GM19043 (cell line): ENCODE data around the gene NEURL1B.

ENCODE experiments used
- ATAC-seq: cut with Tn5 transposase; IDR thresholded peaks from one replicate; pipeline ENCODE4 v1.9.1; 2021; ENCODE audit warnings: low read depth; ENCODE audit not compliant: unreplicated experiment

The NEURL1B gene

DNA sequence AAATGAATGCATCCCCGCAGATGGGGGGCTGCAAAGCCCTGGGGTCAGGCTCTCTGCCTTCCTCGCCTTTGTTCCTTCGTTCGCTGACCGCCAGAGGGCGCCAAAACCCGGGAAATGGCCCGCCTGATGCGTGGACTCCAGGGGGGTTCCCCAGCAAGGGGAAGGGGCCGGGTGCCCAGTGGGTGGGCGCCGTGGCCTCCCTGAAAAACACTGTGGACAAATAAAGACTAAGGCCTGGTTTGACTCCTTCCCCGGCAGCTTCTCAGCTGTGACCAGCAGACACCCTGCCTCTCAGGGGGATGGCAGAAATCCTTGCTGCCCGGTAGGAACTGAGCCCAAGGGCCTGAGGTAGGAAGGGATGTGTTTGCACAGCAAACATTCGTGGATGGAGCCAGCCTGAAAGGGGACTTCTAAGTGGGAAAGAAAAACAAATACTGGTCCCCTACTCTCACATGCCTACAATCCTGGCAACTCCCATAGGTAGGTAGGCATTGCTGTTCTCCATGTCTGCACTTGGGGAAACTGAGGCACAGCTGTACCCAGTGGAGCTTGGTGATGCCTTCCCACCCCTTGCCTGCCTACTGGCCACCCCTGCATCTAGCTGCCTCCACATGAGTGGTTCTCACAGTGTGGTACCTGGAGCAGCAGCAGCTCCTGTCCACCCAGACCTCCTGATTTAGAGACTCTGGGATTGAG is 72.2 kb downstream of the NEURL1B start:
- no peak for ATAC-seq

DNA sequence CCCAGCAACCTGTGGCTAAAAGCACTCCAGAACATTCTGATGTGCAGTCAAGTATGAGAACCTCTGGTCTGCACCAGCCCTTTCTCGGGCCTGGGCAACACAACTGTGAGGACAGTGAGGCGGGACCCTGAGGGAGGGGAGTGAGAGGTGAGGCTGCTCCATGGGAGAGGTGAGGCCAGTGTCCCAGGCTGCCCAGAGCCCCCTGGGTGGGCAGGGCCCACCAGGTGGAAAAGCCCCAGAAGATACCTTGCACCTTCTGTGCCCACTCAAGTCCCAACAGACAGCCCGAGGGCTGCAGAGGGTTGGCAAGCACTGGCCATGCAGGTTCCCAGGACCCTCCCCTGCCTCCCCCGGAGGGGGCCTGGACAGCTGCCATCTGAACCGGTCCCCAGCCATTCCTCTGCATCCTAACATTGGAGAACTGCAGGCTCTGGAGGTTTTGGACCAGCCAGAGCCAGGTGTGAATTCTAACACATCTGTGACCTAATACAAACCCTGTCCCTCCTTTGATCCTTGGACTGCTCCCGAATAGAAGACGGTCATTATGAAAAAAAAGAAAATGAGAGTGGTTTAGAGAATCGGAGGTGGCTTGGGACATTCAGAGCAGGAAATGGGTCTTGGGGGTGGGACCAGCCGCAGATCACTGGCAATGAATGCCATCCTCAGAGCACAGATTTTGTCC is 72.9 kb downstream of the NEURL1B start:
- ATAC-seq: no peak

DNA sequence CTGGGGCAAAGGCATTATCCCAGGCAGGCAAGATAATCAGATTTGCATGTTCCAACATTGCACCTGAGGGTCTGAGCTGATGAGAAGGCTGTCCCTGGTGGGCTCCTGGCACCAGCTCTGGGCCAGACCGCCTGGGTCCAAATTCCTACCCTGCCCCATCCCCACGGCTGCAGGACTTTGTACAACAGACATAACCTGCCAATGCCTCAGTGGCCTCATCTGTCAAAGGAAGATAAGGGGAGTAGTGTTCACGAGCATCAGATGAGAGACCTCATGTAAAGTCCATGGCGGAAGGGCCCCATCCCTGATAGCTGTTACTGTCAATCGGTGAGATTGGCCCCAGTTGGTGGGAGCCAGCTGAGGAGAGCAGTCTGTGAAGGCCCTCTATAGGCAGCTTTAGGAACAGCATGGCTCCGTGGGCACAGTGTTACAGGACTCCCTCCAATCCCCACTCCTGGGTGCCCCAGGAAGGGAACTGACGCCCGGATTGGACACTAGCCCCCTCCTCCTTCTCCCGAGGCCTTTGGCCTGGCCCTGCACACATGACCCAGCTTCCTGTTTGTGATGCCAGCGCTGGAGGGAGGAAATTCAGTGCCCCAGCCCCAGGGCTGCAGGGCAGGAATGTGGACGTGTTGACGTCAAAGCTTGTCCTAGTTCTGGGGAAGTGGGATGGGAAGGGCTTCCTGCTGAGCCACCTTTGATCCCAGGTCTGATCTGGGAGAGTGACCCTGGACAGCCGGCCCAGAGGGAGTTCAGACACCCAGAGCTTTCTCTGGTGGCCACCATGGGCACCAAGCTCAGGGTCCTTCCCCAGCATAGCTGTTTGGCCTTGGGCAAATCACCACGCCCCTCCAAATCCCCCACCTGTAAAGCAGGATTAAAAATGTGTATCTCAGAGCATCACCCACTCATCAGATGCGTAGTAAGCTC is 73.7 kb downstream of the NEURL1B start:
- ATAC-seq: peak; percentile 65

DNA sequence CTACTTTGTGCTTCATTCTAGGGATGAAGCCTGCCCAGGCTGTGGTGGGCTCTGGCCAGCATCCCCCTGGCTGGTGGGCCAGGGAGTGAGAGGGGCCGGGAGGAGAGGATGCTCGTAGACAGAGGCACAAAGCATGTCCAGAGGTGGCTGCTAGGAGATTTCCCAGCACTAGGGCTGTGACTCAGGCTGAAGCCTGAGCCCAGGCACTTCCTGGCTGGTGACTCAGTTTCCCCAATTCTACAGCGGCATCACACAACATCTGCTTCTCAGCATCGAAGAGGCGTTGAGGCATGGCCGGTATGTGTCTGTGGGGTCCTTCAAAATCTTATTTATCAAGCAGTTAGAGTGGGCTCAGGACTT is 74.3 kb downstream of the NEURL1B start:
- ATAC-seq: no peak

DNA sequence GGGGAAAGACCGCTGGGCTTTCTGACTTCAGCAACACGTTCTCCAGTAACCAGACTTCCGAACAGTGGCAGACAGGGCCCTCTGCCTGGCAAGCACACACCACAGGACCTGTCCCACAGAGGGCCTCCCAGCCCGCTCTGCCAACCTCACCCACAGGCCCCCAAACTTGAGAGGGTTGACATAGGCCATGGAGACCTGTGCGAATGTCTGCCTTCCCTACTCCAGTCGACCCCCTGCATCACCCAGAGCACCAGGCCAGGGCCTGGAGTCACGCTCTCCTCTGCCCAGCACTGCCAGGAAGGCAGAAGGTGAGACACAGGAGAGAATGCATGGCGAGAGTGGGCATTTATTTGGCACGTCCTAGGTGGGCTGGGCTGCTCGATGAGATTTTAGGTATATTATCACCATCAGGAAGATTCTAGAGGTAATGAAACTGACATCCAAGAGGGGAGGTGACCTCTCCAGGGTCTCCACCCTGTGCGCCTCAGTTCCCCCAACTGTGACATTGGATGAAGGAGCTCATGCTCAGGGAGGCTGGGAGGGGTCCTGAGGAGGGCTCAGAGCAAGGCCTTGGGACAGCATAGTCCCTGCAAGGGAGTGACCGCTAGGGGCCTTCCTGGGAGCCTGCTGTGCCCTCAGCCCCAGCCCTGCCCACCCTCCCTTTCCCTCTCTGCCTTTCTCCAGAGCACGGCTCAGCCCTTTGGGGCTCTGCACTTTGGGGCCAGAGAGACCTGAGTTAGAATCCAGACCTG is 75.0 kb downstream of the NEURL1B start:
- ATAC-seq: no peak

DNA sequence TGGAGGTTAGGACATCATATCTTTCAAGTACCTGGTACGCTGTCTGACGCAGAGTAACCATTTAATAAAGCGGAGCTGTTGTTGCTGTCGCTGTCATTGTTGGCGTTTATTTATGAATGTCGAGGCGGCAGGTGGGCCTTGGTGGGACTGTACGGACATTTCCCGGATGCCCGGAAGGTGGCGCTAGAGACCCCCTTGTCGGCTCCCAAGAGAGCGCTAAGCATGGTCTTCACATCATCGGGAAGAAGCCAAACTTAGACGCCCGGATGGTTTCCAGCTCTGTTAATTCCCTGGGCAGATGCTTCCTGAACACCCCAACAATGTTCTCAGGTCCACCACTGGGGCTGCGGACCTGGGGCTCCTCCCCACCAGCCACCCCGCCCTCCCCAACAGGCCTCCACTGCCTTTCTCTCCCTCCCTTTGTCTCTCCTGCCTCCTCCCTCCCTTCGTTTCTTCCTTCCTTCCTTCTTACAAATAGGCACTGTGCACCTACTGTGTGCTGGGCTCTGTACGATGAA is 75.8 kb downstream of the NEURL1B start:
- no peak for ATAC-seq

DNA sequence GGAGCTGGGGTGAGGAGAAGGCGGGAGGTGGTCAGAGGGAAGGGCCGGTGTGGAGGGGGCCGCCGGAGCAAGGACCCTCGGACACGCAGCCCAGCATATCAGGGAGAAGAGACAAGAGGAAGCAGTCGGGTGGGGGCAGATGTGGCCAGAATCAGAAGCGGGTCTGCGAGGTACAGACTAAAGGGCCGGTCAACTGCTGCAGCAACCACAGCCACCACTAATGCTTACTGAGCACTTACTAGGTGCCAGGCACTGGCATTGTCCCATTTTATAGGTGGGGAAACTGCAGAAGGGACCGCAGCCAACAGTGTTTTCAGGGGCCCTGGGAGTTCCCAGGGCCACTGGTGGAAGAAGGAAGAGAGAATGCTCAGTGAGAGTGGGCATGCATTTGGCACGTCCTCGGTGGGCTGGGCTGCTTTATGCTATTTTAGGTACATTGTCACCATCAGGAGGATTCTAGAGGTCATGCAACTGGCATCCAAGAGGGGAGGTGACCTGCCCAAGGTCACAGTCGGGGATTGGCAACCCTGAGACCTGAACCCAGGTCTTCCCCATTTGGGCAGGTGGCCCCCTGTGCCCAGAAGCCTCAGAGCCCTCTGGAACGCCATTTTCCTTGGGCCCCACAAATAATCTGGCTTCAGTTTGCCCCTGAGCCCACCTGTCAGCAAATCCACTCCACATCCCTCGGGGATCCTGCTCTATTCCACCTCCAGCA is 76.6 kb downstream of the NEURL1B start:
- no peak for ATAC-seq

DNA sequence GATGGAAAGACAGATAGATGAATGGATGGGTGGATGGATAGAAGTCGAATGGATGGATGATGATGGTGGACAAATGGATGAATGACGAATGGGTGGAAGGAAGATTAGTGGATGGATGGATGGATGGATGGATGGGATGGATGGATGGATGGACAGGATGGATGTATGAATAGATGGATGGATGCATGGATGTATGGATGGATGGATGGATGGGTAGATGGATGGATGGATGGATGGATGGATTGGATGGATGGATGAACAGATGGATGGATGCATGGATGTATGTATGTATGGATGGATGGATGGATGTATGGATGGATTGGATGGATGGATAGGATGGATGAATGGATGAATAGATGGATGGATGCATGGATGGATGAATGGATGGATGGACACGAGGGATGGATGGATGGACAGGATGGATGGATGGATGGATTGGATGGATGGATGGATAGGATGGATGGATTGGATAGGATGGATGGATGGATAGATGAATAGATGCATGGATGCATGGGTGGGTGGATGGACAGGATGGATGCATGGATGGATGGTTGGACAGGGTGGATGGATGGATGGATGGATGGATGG is 77.6 kb downstream of the NEURL1B start:
- no peak for ATAC-seq

DNA sequence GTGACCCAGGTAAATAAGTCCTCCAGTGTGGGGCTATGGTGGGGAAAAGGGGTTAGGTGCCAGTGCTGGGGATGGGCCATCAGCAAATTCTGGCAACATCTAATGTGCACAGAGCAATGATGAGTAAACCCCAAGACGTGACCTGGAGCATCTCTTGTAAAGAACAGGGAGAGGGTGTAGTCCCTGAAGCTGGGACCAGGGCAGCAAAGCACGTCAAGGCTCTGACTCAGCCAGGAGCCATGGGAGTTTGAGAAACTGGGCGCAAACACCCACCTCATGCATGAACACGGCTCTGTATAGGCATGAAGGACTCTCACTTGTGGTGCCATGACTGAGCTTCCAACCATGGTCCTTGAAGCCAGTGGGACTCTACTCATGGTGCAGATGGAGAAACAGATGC is 78.1 kb downstream of the NEURL1B start:
- ATAC-seq: no peak

DNA sequence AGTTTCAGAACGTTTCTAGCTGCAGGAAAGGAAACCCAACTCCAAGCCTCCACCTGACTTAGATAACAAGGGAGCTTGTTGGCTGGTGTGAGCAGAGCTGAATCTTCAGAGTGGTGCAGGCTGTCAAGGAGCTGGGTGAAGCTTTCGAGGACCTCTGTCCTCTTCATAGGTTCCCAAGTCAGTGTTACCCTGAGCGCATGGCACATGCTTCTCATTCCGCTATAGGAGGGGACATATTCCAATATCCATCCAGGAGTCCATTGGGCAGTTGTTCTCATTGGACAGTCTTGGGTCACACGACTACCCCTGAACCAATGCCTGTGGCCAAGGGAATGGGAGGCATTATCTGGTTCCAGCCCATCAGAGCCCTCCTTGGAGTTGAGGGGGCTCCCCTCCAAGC is 79.6 kb downstream of the NEURL1B start:
- no peak for ATAC-seq

DNA sequence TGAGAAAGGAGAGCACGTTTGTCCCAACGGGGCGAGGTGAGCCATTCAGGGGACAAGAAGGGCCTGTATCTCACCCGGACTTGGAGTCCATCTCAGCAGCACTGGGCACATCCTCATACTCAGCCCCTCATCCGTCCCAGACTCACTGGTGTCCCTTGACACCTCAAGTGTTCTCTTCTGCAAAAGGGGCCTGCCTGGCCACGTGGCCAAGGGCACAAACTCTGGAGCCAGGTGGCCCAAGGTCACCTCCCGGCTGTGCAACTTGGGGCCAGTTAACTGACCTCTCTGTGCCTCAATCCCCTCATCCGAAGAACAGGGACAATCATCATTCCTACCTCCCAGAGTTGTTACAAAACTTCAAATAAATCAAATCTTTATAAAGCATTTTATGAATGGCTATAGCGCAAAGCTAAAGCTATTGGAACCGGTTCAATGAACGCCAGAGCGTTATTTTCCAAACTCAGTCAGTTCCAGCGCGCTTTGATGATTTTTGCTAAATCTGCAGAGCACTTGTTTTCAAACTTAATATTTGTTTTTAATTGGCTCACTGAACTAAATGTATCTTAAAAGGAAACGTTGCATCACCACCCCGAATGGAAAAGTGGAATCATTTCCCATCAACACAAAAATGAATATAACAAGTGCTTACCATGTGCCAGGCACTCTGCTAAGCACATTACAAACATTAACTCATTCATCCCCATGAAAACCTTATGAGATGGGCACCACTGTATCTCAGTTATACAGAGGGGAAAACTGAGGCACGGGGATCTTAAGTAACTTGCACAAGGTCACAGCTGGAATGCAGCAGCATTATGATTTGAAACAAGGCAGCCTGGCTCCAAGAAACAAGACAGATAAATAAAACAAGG is 80.6 kb downstream of the NEURL1B start:
- ATAC-seq: no peak

DNA sequence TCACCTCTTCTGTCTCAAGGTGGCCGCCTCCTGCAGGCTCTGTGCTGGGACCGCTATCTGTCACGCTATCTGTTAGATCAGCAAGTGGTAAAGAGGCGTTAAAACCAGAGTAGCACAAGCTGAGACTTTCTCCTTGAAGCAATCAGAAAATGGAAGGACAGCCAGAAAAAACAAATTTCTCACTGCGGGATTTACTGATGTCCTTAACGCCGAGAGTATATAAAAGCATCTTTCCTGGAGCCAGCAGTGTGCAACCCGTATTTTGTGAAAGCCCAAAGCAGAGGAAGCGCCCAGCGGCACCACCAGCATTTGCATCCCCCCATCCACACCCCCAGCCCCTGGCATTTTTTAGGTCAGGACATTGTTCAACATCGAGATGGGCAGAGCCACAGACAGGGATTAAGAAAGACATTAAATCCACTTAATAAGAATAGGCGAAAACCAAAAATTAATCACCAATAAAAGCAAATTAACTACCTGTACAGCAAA is 81.3 kb downstream of the NEURL1B start:
- no peak for ATAC-seq

DNA sequence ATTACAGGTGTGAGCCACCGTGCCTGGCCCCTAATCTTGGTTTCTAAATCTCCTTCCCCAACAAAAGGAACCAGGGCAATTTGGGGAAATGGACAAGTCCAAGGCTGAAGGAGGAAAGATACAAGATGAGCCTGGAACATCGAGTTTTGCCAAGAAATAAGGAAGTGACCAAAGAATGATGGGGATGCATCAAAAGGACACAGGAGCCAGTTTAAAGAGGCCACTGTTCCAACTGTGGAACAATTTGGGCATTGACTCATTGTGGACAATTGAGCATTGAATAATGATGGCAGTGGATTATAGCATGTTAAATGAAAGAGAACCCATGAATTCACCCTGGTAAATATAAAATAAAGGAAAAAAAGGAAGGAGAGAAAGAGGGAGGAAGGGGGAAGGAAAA is 82.4 kb downstream of the NEURL1B start:
- no peak for ATAC-seq

DNA sequence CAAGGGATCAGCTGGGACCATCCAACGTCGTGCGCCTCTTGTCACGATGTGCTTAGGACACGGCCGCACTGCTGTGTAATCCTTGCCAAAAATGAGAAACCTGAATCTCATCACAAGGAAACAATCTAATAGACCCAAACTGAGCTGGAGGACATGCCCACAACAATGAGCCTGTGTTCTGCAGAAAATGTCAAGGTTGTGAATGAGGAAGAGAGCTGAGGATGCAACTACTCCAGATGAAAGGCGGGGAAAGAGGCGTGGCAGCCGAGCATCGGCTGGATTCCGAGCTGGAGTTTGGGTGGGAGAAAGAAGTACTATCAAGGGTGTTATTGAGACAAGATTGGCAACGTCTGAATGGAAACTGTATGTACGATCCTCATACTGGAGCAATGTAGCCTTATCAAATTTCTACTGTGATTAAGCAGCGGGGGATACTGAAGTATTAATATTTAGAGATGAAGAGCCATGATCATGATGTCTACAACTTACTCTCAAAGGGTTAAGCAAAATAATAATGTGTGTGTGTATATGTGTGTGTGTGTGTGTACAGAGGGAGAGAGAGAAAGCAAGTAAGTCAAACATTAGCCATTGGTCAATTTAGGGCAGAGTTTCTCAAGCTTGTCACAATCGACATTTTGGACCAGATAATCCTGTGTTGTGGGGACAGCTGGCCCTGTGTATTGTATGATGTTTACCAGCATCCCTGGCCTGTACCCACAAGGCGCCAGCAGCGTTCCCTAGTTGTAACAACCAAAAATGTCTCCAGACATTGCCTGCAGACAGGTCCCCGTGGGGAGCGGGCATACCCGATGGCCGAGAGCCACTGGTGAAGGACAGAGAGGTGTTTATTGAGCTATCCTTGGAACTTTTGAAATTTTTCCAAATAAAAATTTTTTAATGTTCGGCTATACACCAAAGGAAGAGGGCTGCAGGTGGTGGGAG is 83.5 kb downstream of the NEURL1B start:
- no peak for ATAC-seq

DNA sequence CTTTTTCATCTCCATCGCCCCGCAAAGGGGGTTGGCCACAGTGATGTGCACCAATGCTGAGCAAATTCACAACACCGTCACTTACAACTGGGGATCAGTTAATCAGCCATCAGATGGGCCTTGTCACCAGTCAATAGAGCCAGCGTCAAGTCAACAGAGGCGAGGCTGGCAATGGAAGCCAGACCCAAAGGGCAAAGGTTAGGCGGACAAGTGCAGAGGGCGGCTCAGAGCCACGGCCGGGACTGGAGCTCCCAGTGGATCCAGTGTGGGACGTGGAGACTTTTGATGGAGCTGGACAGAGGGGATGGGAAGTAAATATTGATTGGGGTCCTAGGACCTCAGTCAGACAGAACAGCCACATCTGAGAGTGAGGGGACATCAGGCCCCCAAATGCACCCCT is 84.2 kb downstream of the NEURL1B start:
- ATAC-seq: no peak

DNA sequence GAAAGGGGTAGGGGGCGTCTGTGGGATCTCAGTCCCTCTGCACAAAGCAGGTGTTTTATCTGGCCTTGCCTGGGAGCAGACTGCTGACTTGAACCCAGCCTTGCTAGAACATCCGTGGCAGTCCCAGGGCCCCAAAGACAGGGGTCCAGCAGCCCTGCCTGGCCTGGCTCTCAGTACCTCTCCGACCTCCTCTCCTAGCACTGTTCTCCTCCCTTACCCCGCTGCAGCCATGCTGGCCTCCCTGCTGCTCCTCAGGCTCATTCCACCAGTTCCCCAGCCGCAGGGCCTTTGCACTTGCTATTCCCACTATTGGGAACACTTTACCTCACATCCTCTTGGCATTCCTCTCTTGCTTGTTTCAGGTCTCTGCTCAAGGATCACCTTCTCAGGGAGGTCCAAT is 84.7 kb downstream of the NEURL1B start:
- ATAC-seq: no peak

DNA sequence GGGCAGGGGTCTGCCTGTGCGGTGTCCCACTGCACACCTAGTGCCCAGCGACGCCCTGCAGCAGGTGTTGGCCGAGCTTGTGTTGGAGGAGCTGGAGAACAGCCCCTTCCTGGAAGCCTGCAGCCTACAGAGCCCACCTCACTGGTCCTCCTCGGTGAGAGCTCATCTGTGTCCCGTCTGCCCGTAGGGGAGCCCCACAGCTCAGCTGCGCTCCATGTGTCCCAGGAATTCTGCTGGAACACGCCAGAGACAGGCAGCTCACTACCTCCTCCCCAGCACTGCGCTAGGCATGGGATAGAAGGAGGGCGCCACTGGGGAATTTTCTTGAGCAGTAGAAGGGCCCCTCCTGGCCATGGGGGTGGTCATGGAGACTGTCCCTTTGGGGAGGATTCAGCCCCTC is 85.9 kb downstream of the NEURL1B start:
- no peak for ATAC-seq
